Measurements from ENCODE around the gene AGRN. TPM values are rescaled to one million over a fixed set of nuclear protein-coding genes. Genes with fewer than 3 reads are reported as not detected.

The AGRN gene
- polyA plus RNA-seq, 3 donors = 0.06 to 4.7 (median 0.43) TPM

GRCh38 chr1:1067860-1068516 is 48.1 kb downstream of the AGRN start:
- intact Hi-C loops (cut with micrococcal nuclease) = loop anchor here in 1 of 2 donors (5.0 to 10.0 kb wide), 2 partner anchors 36 to 83 kb away; partner anchors contain the start of gene PERM1
- peaks cover 28 to 68% (median 42%) of the 10 kb centered on the region in 3 donors for H3K27me3 Mint-ChIP-seq (ENCODE audit: low read depth in 3 of 3)
- Histone ChIP-seq H3K36me3 (replicated peaks in 1 of 2; ENCODE audit: control insufficient read depth in 1 of 2, insufficient read depth in 2 of 2, low read length in 2 of 2) (no peaks in the 10 kb centered on the region), H3K27ac (ENCODE audit: low read depth in 1 of 2, low read length in 2 of 2) (no peak overlapping the region), H3K79me2 (ENCODE audit: insufficient read depth, low read length) (no peaks in the 10 kb centered on the region), H3K9me3 (replicated peaks in 1 of 2; ENCODE audit: control insufficient read depth in 1 of 2, insufficient read depth in 1 of 2, low read length in 2 of 2) (peaks cover 0 to under 1% of the 10 kb centered on the region in 2 donors), H3K4me2 (replicated peaks; ENCODE audit: extremely low read depth, low read length, poor library complexity, severe bottlenecking) (peak overlapping the region; percentile 78), H4K20me1 (ENCODE audit: insufficient read depth, low read length) (no peaks in the 10 kb centered on the region), H3K4me1 (ENCODE audit: control insufficient read depth in 1 of 2, insufficient read depth in 2 of 2, low read length in 2 of 2) (peaks cover 12 to 28% of the 10 kb centered on the region in 2 donors), H3K9ac (ENCODE audit: insufficient read depth, low read length, poor library complexity, severe bottlenecking) (peak overlapping the region; percentile 61), H2AFZ (ENCODE audit: insufficient read depth, low read depth, low read length, poor library complexity, severe bottlenecking) (peak overlapping the region; percentile 70), H3K27me3 (ENCODE audit: control insufficient read depth in 2 of 2, insufficient read depth in 2 of 2, low read length in 2 of 2) (peaks cover 0 to 35% of the 10 kb centered on the region in 2 donors), H3K4me3 (replicated peaks in 1 of 3; ENCODE audit: low read depth in 2 of 3, low read length in 3 of 3) (peak overlapping the region in 1 of 3 experiments; percentile 85)
- peaks cover 0 to 4% (median 0%) of the 10 kb centered on the region in 7 donors for H3K9me3 Mint-ChIP-seq
- no peak for TF ChIP-seq CTCF (IDR thresholded peaks at IDR 0.05)
- peak overlapping the region in 1 of 7 donors; percentile 53 for H3K27ac Mint-ChIP-seq
- 48% methylated on average over 17 of the region's 32 CpGs for WGBS (ENCODE audit: insufficient coverage)
- peaks cover 7% of the 10 kb centered on the region for H3K4me1 Mint-ChIP-seq
- no peaks in the 10 kb centered on the region for H3K36me3 Mint-ChIP-seq
- peak overlapping the region; percentile 48 to 68 for H3K4me3 Mint-ChIP-seq
- no peak for DNase-seq

GRCh38 chr1:1068517-1069055 is 48.7 kb downstream of the AGRN start:
- Histone ChIP-seq H3K9me3 (replicated peaks in 1 of 2; ENCODE audit: control insufficient read depth in 1 of 2, insufficient read depth in 1 of 2, low read length in 2 of 2) (no peaks in the 10 kb centered on the region), H2AFZ (ENCODE audit: insufficient read depth, low read depth, low read length, poor library complexity, severe bottlenecking) (peak overlapping the region; percentile 70), H3K9ac (ENCODE audit: insufficient read depth, low read length, poor library complexity, severe bottlenecking) (peak overlapping the region; percentile 61), H3K4me3 (replicated peaks in 1 of 3; ENCODE audit: low read depth in 2 of 3, low read length in 3 of 3) (peak overlapping the region in 2 of 3 experiments; percentile 53 to 85), H3K36me3 (replicated peaks in 1 of 2; ENCODE audit: control insufficient read depth in 1 of 2, insufficient read depth in 2 of 2, low read length in 2 of 2) (no peaks in the 10 kb centered on the region), H3K4me1 (ENCODE audit: control insufficient read depth in 1 of 2, insufficient read depth in 2 of 2, low read length in 2 of 2) (peaks cover 12 to 25% of the 10 kb centered on the region in 2 donors), H3K27ac (ENCODE audit: low read depth in 1 of 2, low read length in 2 of 2) (no peak overlapping the region), H3K4me2 (replicated peaks; ENCODE audit: extremely low read depth, low read length, poor library complexity, severe bottlenecking) (peak overlapping the region; percentile 78), H3K27me3 (ENCODE audit: control insufficient read depth in 2 of 2, insufficient read depth in 2 of 2, low read length in 2 of 2) (peaks cover 0 to 29% of the 10 kb centered on the region in 2 donors), H3K79me2 (ENCODE audit: insufficient read depth, low read length) (no peaks in the 10 kb centered on the region), H4K20me1 (ENCODE audit: insufficient read depth, low read length) (no peaks in the 10 kb centered on the region)
- Mint-ChIP-seq H3K36me3 (no peaks in the 10 kb centered on the region), H3K4me3 (peak overlapping the region; percentile 48 to 74), H3K27ac (no peak overlapping the region), H3K27me3 (ENCODE audit: low read depth in 3 of 3) (peaks cover 22 to 62% (median 36%) of the 10 kb centered on the region in 3 donors), H3K4me1 (peaks cover 7% of the 10 kb centered on the region), H3K9me3 (peaks cover 0 to 4% (median 0%) of the 10 kb centered on the region in 7 donors)
- no peak for TF ChIP-seq CTCF (IDR thresholded peaks at IDR 0.05)
- no peak for DNase-seq
- intact Hi-C loops (cut with micrococcal nuclease) = loop anchor here in 1 of 2 donors (5.0 to 10.0 kb wide), 2 partner anchors 36 to 84 kb away; partner anchors contain the start of gene PERM1
- 1% methylated on average over 51 of the region's 55 CpGs for WGBS (ENCODE audit: insufficient coverage)

Data from CD14-positive monocyte (primary cell).